ENCODE data around the gene EVX2. TPM values are rescaled to one million over a fixed set of nuclear protein-coding genes. Genes with fewer than 3 reads are reported as not detected.

The EVX2 gene
- total RNA-seq, 2 donors from 2014 or later = not detected

DNA sequence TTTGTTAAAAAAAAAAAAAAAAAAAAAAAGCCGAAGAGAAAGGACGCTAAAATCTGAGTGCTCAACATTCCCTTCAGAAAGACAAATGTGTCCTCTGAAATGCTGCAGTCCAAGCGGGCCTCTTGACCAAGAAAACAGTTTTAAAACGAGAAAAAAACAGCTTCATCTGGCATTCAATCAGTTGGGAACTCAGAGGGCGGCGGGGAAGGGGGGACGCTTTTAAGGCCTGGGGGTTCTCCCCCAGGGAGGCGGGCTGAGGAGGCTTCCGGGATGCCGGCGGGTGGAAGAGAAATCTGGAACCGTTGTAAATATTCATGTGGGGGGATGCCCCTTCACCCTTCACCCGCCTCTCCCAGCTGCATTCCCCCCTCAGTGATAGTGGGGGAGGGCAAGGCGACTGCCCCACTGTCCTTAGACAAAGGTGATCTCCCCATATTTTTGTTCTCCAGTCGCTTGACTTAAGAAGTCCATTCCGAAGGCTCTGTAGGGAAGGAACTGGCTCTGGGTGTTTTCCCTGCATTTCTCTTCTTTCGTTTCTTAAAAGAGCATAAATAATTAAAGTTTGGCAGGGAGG, 20.1 kb upstream of the EVX2 start:
- peaks cover 10 to 31% of the 10 kb centered on the region in 2 donors for H3K36me3 Mint-ChIP-seq
- no peak overlapping the region for H3K27ac Mint-ChIP-seq
- no peak for ATAC-seq
- DNase-seq (ENCODE audit: low spot score in 2 of 2) = no peak
- no peaks in the 10 kb centered on the region for H3K9me3 Mint-ChIP-seq

DNA sequence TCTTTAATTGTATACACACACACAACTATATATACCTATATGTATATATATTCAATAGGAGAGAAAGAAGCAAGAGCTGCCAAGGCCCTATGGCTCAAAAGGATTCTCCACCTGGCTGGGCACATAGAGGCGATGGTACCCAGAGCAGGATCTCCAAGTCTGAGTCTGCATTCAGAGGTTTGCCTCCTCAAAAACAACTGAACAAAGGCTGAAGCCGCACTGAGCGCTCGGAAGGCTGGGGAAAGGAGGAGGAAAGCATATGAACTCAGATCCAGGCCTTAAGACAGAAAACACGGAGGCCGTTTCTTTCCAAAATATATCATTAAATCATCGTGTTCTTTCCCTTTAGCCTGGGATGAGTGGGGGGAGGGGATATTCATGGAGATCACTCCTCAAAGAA, 19.4 kb upstream of the EVX2 start:
- no peaks in the 10 kb centered on the region for H3K9me3 Mint-ChIP-seq
- no peak overlapping the region for H3K27ac Mint-ChIP-seq
- peaks cover 10 to 34% of the 10 kb centered on the region in 2 donors for H3K36me3 Mint-ChIP-seq
- DNase-seq (ENCODE audit: low spot score in 2 of 2) (no peak), ATAC-seq (no peak)

- DNase-seq (ENCODE audit: low spot score in 2 of 2) = no peak
Observed at GRCh38 chr2:176102309-176102866, 18.6 kb upstream of the EVX2 start.

GRCh38 chr2:176101842-176102241, 18.1 kb upstream of the EVX2 start:
- ATAC-seq = no peak
- H3K36me3 Mint-ChIP-seq = peaks cover 10 to 34% of the 10 kb centered on the region in 2 donors
- no peak for DNase-seq (ENCODE audit: low spot score in 2 of 2)
- H3K9me3 Mint-ChIP-seq = no peaks in the 10 kb centered on the region
- H3K27ac Mint-ChIP-seq = no peak overlapping the region

More at GRCh38 chr2:176102309-176102866, 18.6 kb upstream of the EVX2 start:
- Mint-ChIP-seq H3K36me3 (peaks cover 10 to 34% of the 10 kb centered on the region in 2 donors), H3K27ac (no peak overlapping the region), H3K9me3 (no peaks in the 10 kb centered on the region)
- no peak for ATAC-seq

GRCh38 chr2:176101216-176101830, 17.6 kb upstream of the EVX2 start:
- DNase-seq (ENCODE audit: low spot score in 2 of 2) (no peak), ATAC-seq (no peak)
- Mint-ChIP-seq H3K36me3 (peaks cover 10 to 34% of the 10 kb centered on the region in 2 donors), H3K27ac (no peak overlapping the region), H3K9me3 (no peaks in the 10 kb centered on the region)

- Mint-ChIP-seq H3K9me3 (no peaks in the 10 kb centered on the region), H3K27ac (no peak overlapping the region), H3K36me3 (peaks cover 10 to 31% of the 10 kb centered on the region in 2 donors)
- DNase-seq (ENCODE audit: low spot score in 2 of 2) (no peak), ATAC-seq (no peak)
Observed at GRCh38 chr2:176100547-176101140, 16.9 kb upstream of the EVX2 start.

DNA sequence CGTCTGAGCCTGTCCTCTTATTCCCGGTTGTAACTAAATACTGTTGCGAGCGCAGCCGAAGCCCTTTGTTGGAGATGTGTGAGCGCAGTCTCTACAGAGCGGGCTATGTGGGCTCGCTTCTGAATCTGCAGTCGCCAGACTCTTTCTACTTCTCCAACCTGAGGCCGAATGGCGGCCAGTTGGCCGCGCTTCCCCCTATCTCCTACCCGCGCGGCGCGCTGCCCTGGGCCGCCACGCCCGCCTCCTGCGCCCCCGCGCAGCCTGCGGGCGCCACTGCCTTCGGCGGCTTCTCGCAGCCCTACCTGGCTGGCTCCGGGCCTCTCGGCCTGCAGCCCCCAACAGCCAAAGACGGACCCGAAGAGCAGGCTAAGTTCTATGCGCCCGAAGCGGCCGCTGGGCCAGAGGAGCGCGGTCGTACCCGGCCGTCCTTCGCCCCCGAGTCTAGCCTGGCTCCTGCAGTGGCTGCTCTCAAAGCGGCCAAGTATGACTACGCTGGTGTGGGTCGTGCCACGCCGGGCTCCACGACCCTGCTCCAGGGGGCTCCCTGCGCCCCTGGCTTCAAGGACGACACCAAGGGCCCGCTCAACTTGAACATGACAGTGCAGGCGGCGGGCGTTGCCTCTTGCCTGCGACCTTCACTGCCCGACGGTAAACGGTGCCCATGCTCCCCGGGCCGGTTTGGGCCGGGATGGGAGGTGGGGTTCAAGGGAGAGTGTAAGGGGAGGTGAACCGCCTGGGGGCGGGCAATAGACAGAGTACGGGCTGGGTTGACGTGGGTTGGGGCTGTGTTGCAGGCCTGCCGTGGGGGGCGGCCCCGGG, 16.2 kb upstream of the EVX2 start, which contains the start of gene HOXD12:
Gene HOXD12, plus strand, starts transcription at position 68 of the 819 bp plus-strand sequence. Its CDS starts 7 bp downstream, at position 75.
- Mint-ChIP-seq H3K27ac (peak within 1 kb of the TSS in 1 of 2 donors; percentile 36), H3K36me3 (peaks cover 10 to 31% of the 10 kb centered on the region in 2 donors), H3K9me3 (no peaks in the 10 kb centered on the region)
- no peak for ATAC-seq
- DNase-seq (ENCODE audit: low spot score in 2 of 2) = no peak

DNA sequence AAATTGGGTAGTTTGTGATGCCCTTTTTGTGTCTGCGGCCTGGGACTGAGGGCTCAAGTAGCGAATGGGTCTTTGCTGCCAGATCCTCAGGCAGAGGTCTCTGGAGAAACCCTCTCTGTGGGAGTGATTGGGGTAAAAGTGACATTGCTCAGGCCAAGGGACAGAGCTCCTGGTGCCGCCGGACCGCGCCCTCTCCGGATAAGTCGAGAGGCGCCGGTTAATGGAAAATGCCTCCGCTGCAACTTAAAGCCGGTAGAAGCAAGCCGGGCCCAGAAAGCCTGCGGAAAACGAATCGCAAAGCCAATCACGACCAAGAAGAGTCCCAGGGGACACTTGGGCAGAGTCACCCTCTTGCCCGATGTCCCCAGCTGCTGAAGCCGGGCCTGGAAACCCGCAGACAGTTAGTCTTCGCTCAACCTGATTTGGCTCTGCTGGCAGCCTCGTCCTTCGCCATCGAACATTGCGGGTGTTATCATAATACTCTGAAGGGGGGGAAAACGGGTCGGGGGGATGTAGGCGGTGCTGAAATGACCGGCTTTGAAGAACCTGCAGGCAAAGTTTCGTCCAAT, 15.5 kb upstream of the EVX2 start:
- H3K27ac Mint-ChIP-seq = no peak overlapping the region
- H3K36me3 Mint-ChIP-seq = peaks cover 10 to 35% of the 10 kb centered on the region in 2 donors
- no peaks in the 10 kb centered on the region for H3K9me3 Mint-ChIP-seq
- no peak for DNase-seq (ENCODE audit: low spot score in 2 of 2)
- ATAC-seq = no peak

DNA sequence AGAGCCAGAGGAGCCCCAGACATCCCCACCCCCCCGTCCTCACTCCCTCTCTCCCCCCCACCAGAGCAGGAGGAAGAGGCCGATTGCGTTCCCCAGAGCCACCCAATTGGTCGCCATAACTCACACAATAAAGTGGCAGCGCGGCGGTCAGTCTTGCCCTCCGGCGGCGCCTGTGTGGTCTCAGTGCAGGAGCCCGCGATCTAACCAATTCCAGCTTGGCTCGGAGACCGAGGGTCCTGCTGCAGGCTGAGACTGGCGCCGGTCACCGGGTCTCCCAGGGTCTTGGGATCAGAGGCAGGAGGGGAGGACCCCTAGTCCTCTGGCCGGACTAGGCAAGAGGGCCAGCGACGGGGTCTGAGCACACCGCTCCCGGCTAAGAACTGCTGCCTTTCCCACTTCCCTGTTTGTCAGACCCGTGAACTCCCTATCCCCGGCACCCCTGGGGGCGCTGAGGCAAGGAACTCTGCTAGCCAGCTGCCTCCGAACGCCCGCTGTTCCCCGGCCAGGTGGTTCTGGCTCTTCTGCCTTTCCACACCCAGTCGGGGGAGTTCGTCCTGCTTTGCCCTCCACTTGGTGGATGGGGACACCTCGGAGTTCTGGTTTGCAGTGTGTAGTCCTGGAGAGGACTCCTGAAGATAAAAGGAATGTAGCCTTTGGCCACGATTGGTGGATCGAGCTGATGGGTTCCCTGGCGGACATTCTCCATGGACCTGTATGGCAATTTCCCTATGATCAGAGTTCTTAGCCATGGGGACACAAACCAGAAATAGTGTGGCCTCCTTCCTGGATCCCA, 14.8 kb upstream of the EVX2 start:
- Mint-ChIP-seq H3K27ac (peak overlapping the region in 1 of 2 donors; percentile 36), H3K36me3 (peaks cover 10 to 42% of the 10 kb centered on the region in 2 donors), H3K9me3 (no peaks in the 10 kb centered on the region)
- ATAC-seq (no peak), DNase-seq (ENCODE audit: low spot score in 2 of 2) (no peak)

DNA sequence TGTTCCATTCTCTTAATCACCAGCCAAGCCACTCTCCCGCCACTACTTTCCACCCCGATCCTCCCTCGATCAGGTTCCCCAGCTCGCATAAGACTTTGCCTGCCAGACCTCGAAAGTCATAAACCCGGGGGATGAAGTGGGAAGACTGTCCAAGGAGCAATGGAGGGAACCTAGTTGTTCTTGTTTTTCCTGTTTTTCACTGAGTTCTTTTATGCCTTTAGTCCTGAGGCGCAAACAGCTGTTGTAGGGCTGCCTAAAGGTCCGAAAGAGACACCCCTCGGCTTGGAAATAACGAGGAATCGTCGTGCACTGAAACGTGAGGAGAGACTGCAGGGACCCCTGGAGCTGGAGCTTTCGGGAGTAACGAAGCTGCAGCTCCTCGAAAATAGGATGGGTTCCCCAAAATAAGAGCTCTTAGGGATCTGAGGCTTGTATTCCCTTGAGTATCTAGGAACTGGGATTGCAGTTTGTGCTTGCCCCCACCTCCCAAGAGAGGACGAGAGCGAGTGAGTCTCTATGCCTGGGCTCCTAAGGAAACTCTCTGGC, 14.1 kb upstream of the EVX2 start:
- Mint-ChIP-seq H3K27ac (no peak overlapping the region), H3K36me3 (peaks cover 10 to 45% of the 10 kb centered on the region in 2 donors), H3K9me3 (no peaks in the 10 kb centered on the region)
- ATAC-seq (no peak), DNase-seq (ENCODE audit: low spot score in 2 of 2) (no peak)

DNA sequence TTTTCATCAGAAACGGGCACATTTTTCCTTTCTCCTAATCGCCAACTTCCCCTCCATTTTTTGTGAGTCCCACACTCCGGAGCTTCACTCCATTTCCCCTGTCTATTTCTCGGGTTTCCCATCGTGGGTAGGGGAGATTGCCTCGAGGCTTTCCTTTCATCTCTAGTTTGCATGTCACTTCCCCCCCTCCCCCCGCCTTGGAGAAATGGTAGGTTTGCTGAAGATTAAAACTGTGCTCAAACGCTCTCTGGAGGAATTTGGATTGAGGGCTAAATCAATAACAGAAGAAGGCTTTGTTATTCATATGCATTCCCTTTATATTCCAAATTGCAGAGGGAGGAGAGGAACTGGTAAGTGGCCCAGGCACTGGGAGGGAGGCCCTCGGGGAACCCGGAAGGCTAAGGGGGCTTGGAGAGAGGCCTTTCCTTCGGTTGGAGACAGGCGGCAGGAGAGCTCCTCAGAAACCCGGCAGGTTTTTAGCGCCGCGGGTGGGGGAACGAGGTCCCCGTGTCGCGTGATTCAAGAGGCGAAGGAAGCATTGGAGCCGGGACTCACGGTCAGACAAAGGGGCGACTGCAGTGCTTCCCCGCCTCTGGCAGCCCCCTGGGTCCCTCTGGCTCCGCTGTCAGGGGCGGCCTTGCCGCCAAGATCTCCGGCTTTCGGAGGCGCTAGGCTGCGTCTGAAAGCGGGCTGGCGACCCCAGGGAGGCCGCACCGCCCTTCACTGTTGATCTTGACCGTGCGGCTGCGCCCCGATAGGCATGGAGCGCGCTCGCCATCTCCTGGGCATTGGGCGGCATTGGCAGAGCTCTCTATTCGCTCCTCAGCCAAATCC, 13.4 kb upstream of the EVX2 start:
- no peaks in the 10 kb centered on the region for H3K9me3 Mint-ChIP-seq
- DNase-seq (ENCODE audit: low spot score in 2 of 2) (peak in 1 of 2 donors; percentile 64), ATAC-seq (peak; percentile 49 to 84)
- peaks cover 5 to 38% of the 10 kb centered on the region in 2 donors for H3K36me3 Mint-ChIP-seq
- H3K27ac Mint-ChIP-seq = no peak overlapping the region

- no peaks in the 10 kb centered on the region for H3K9me3 Mint-ChIP-seq
- no peak overlapping the region for H3K27ac Mint-ChIP-seq
- ATAC-seq (no peak), DNase-seq (ENCODE audit: low spot score in 2 of 2) (no peak)
- peaks cover 7 to 40% of the 10 kb centered on the region in 2 donors for H3K36me3 Mint-ChIP-seq
Observed at GRCh38 chr2:176096243-176096985, 12.7 kb upstream of the EVX2 start.

DNA sequence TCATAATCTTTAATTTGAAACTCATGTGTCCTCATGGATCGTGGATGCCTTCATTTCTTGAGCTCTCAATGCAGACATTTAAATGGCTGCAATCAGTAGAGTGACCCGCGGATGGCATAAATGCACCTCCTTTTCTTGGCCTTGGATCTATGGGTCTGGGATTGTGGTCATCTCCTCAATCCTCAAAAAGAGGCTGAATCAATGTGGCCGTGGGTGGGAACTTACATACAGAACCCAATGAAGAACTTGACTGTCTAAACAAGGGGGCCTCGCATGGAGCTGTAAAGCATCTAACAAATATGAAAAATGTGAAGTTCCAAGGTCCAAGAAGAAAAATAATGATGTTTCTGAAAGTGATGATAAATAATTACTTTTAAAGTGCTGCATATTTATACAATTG, 11.7 kb upstream of the EVX2 start:
- ATAC-seq (no peak), DNase-seq (ENCODE audit: low spot score in 2 of 2) (no peak)
- Mint-ChIP-seq H3K36me3 (peaks cover 12 to 45% of the 10 kb centered on the region in 2 donors), H3K9me3 (no peaks in the 10 kb centered on the region), H3K27ac (no peak overlapping the region)

DNA sequence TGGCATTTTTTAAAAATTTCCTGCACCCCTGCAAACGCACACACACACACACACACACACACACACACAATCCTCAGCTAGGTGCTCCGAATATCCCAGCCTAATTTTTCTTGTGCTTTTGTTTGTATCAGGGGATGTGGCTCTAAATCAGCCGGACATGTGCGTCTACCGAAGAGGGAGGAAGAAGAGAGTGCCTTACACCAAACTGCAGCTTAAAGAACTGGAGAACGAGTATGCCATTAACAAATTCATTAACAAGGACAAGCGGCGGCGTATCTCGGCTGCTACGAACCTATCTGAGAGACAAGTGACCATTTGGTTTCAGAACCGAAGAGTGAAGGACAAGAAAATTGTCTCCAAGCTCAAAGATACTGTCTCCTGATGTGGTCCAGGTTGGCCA, 10.6 kb upstream of the EVX2 start:
- Mint-ChIP-seq H3K9me3 (no peaks in the 10 kb centered on the region), H3K27ac (no peak overlapping the region), H3K36me3 (peaks cover 14 to 46% of the 10 kb centered on the region in 2 donors)
- ATAC-seq = no peak
- no peak for DNase-seq (ENCODE audit: low spot score in 2 of 2)

Measured in activated naive CD4-positive, alpha-beta T cell treated with anti-CD3 and anti-CD28 coated beads, Interleukin-2, amount 50 U/mL, for 72 hours (primary cell).